Activated T-cell treated with anti-CD3 and anti-CD28 coated beads, Interleukin-2, amount 50 U/mL, for 1 hour (primary cell): ENCODE data around the gene CHST12.

Source experiments
- DNase-seq: peaks from one replicate; pipeline ENCODE4 v3.0.0-alpha.2; 2020

The CHST12 gene

GRCh38 chr7:2483494-2483893, 80.1 kb downstream of the CHST12 start:
- DNase-seq: no peak

GRCh38 chr7:2484868-2485267, 81.5 kb downstream of the CHST12 start:
- no peak for DNase-seq

DNA sequence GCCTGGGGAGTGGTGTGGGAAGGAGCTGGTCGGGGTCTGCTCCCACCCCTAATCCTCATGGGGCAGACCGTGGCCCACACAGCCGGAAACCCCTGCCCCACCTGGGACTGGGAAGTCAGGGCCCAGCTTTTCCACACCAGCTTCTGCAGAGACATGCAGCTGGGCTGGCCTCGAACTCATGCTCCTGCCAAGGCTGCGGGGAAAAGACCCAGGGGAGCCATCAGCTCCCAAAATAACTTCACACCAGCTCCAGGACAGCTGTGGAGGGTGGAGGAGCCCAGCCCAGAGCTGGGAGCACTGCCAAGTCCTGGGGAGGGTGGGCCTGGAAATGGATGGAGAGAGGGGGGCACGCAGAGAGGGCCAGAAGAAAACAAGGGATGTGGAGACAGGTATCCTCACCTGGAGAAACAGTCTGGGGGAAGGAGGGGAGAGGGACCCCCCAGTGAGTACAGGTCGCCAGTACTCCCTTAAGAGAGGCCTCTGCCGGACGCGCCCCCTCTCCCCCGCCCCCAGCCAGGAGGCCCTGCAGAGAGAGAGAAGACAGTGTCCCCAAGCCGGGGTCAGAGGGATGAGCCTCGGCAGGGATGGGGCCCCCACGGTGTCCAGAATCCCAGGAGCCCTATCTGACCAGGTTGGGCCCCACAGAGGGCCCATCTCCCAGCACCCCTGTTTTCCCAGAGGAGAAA, 84.3 kb downstream of the CHST12 start:
- no peak for DNase-seq

- DNase-seq: no peak
These were observed 84.8 kb downstream of the CHST12 start for GRCh38 chr7:2488272-2488645.

GRCh38 chr7:2488681-2489080, 85.3 kb downstream of the CHST12 start:
- DNase-seq: no peak

DNA sequence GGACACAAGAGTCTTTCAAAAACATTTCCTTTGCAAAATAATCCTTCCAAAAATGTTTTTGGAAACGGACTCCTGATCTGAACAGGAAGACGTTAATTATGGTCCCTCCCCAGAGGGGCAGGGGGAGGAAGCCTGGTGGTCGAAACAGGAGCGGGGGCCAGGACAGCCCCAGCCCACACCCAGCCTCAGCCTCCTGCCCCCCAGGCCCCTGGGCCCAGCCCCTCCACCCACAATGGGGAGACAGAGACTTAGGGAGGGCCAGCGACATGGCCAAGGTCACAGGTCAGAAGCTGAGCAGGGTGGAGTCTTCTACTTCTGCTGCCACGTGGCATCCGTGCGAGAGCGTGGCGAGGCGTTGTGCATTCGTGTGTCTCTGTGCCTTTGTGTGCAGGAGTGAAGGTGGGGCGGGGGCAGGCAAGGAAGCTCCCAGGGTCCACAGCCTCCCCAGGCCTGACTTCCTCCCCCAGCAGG, 86.8 kb downstream of the CHST12 start:
- DNase-seq: no peak

DNA sequence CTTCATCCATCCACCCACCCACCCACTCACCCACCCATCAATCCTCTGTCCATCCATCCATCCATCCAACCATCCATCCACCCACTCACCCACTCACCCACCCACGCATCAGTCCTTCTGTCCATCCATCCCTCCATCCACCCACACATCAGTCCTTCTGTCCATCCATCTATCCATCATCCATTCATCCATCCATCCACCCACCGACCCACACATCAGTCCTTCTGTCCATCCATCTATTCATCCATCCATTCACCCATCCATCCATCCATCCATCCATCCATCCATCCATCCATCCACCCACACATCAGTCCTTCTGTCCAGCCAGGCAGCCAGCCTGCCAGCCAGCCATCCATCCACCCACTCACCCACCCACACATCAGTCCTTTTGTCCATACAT, 88.6 kb downstream of the CHST12 start:
- no peak for DNase-seq

- no peak for DNase-seq
These were observed 90.1 kb downstream of the CHST12 start for GRCh38 chr7:2493205-2494164.

DNA sequence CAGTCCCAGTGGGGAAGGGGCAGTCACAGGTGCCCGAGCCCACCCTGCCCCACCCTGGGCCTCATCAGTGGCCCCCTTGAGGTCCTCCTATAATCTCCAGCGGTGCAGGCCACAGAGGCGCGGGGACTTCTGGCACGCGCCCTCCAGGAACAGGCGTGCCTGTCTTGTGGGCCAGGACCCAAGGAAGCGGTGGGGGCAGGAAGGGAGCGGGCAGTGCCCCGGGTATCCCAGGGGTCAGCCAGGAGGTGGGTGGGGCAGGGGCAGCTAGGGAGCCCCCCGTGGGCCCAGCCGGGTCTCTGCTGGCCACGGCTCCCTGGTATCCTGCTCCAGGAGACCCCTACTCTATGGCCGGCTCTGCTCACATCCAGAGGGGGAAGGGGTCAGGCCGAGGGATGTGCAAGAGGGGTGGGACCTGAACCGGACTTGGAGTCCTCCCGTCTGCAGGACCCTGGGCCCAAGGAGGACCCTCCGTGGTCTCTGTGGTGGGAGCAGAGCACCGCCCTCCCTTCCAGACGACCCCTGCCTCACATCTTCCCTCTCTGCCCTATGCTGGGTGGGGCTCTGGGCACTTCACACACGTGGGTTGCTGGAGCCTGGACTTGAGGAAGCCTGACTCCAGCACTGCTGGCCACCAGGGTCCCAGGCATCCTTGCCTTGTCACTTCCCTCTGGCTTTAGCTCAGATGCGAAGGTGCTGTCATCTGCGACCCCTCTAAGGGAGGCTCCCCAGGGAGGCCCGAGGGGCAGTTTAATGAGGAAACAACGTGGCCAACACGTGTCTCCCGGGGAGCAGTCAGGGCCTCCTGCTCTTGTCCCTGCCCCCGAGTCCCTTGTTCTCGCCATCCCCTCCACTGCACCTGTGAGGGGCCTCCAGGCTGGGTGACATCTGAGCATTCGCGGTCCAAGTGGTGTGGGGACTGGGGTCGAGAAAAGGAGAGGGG, 91.0 kb downstream of the CHST12 start:
- DNase-seq: no peak

GRCh38 chr7:2495418-2496299, 92.2 kb downstream of the CHST12 start:
- DNase-seq: no peak

DNA sequence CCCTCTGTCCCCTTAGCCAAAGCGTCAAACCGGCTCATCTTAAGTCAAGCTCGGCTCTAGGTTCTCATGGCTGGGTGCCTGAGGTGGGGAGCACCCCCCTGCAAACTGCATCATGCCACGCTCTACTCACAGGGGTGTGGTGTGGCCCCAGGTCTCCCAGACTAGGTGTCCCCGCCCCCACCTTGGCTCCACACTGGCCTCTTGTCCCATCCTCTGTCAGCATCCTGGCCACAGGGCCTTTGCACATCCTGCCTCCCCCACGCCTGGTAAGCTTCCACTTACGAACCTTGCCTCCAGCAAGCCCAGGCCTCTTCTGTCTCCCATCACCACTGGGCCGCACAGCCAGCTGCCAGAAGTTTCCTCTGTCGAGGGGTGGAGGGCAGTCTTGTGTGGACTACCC, 93.0 kb downstream of the CHST12 start:
- DNase-seq: no peak

GRCh38 chr7:2497065-2497464, 93.7 kb downstream of the CHST12 start:
- no peak for DNase-seq

- DNase-seq: no peak
These were observed 94.3 kb downstream of the CHST12 start for GRCh38 chr7:2497500-2498336.
